COLO668 (cell line): ENCODE measurements around the gene TRPM2.
A peak's percentile ranks its signal among the peaks of the same experiment; 100 is the strongest.

Experiments used
- DNase-seq: peaks from one replicate; lab custom pipeline; 2025; ENCODE audit not compliant: unreplicated experiment; lab: John Stamatoyannopoulos, UW

TRPM2 gene

GRCh38 chr21:44456214-44456914 is 102.9 kb downstream of the TRPM2 start:
- no peak for DNase-seq

- no peak for DNase-seq
Measured at GRCh38 chr21:44456915-44457736, 103.7 kb downstream of the TRPM2 start.

GRCh38 chr21:44458971-44459711 is 105.7 kb downstream of the TRPM2 start:
- DNase-seq, result no peak

GRCh38 chr21:44459712-44460440 is 106.5 kb downstream of the TRPM2 start:
- DNase-seq, result no peak

GRCh38 chr21:44460441-44460755 is 107.0 kb downstream of the TRPM2 start:
- no peak for DNase-seq

- no peak for DNase-seq
Measured at GRCh38 chr21:44461005-44461404, 107.6 kb downstream of the TRPM2 start.

- no peak for DNase-seq
Measured at GRCh38 chr21:44461464-44462001, 108.1 kb downstream of the TRPM2 start.

- DNase-seq, result peak; percentile 24
Measured at GRCh38 chr21:44462086-44462833, 108.8 kb downstream of the TRPM2 start.

GRCh38 chr21:44462834-44463200 is 109.4 kb downstream of the TRPM2 start:
- no peak for DNase-seq

GRCh38 chr21:44463724-44464123 is 110.3 kb downstream of the TRPM2 start:
- no peak for DNase-seq

- no peak for DNase-seq
Measured at GRCh38 chr21:44464351-44464750, 110.9 kb downstream of the TRPM2 start.

- DNase-seq, result no peak
Measured at GRCh38 chr21:44466351-44466954, 113.0 kb downstream of the TRPM2 start.

GRCh38 chr21:44466996-44467858 is 113.8 kb downstream of the TRPM2 start:
- DNase-seq, result no peak

GRCh38 chr21:44467859-44468195 is 114.4 kb downstream of the TRPM2 start:
- DNase-seq, result no peak

GRCh38 chr21:44471341-44471740 is 117.9 kb downstream of the TRPM2 start:
- no peak for DNase-seq

GRCh38 chr21:44471996-44472395 is 118.6 kb downstream of the TRPM2 start:
- no peak for DNase-seq

- DNase-seq, result no peak
Measured at GRCh38 chr21:44473915-44474555, 120.6 kb downstream of the TRPM2 start.

- DNase-seq, result no peak
Measured at GRCh38 chr21:44475266-44475845, 121.9 kb downstream of the TRPM2 start.
